Raji (cell line): Measurements from ENCODE around the gene HDAC7.

Experiments used
- POLR2A ChIP-seq: IDR thresholded peaks from 2 replicates; pipeline ENCODE4 v1.6.1; 2011; ENCODE audit warnings: low read depth, low read length, control low read depth; ENCODE audit not compliant: insufficient read depth

Gene HDAC7

DNA sequence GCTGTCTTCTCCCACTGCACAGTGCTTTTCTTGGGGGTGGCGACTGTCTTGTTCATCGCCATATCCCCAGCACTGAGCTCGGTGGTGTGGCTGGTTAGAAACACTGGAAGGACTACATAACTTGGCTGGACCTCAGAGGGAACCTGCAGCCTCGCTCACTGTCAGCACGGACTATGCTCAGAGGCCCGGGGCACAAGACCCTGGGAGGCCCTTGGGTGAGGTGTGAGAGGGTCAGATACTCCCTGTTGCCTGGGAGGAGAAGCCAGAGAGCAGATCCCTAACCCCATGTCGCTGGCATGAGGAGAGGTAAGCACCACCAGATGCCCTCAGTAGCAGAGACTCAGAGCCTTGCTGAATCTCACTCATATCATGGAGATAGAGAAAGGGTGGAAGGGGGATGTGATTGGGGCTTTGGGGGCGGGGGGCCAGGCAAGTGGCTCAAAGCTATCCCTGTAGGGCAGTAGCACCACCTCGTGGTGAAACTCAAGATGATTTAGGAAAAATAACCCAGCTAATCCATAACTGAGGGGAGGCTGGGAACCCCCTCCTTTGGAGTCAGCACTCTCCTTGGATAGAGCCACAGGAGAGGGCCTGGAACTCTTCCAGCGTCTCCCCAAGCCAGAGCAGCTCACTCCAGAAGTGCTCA lies 18.7 kb upstream of the HDAC7 start:
- no peak for TF ChIP-seq POLR2A

DNA sequence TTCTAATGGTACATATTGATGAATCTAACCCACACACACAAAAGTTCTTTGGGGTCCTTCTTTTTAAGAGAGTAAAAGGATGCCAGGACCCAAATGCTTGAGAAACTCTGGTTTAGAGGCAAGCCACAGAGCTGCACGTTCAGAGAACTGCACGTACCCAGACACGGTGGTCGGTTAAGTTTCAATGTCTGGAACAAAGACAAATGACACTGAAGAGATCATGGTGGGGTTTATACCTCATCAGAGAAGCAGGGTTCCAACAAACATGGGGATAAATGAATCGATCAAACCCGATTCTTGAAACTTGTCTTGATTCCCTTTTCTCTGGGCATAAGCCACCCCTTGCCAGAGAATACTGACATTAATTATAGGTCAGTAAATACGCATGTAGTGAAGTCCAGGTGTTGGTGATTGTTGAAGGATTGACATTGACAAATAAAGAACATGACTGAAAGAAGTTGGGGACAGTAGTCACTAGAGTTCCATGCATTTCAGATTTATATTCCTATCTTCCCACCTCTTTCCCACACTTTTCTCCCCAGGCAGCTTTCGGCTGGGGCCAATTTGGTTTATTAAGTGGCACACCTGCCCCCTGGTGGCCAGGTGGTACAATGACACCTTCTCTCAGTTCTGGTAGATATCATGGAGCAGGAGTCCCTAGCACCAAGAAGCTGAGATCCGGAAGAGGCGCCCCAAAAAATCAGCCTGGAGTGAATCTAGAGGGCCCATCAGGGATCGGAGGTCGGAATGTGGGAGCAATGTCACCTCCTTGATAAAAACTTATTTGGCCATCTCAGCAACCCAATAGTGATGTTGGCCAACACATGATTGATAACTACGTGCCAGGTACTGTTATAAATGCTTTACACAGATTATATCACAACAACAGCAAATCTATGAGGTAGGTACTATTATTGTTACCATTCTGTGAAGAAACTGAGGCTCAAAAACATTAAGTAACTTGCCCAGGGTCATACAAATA lies 17.8 kb upstream of the HDAC7 start:
- peak; percentile 37 for TF ChIP-seq POLR2A

GRCh38 chr12:47835831-47836155 lies 16.1 kb upstream of the HDAC7 start:
- TF ChIP-seq POLR2A, result no peak

- TF ChIP-seq POLR2A, result peak; percentile 80
Measured at GRCh38 chr12:47835006-47835830, 15.5 kb upstream of the HDAC7 start.

GRCh38 chr12:47834199-47834903 lies 14.6 kb upstream of the HDAC7 start:
- TF ChIP-seq POLR2A, result peak; percentile 32; the same call in 1 of the 2 replicates

GRCh38 chr12:47833591-47834012 lies 13.9 kb upstream of the HDAC7 start:
- TF ChIP-seq POLR2A, result no peak

DNA sequence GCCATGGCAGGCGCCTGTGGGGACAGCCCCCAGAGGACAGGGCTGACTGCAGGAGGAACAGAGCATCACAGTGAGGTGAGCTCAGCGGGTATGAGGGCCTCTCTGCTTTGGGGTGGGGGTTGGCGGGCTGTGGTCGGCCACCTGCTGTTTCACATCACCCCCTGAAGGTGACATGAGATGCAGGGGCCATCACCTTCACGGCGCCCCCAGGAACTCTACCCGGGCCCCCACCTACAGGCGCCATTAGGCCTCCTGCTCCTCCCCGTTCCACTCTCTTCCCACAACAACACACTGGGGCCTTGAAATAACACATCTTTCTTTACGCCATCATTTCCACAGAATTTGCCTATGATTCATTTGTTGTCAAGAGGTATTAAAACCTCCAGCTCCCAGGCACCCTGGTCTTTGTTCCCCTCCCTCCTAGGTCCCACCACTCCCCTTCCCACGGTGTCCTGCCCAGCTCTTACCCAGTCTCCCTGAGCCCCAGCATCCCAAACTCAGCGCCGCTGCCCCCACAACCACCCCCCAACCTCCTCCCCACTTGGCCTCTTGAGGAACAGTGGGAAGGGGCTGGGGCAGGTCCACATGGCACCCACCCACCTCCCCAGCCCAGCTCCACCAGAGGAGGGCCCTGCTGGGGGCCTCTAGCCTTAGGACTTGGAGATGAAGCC lies 12.7 kb upstream of the HDAC7 start:
- peak; percentile 67 for TF ChIP-seq POLR2A

DNA sequence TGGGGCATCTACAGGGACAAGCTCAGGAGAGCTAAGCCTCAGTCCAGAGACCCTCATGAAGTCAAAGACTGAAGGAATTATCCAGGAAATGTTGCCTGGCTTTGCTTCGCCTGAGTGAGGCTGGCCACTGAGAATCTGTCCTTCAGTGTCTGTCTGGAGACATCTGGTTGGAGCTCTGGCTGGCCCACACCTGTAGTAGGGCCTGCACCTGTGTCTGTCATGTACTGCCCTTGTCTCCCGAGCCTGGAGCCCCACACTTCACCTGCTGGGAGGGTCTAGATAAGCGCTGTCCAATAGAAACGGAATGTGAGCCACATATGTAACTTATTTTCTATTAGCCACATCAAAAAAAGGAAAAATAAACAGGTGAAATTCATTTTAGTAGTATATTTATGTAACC lies 9.9 kb upstream of the HDAC7 start:
- no peak for TF ChIP-seq POLR2A

DNA sequence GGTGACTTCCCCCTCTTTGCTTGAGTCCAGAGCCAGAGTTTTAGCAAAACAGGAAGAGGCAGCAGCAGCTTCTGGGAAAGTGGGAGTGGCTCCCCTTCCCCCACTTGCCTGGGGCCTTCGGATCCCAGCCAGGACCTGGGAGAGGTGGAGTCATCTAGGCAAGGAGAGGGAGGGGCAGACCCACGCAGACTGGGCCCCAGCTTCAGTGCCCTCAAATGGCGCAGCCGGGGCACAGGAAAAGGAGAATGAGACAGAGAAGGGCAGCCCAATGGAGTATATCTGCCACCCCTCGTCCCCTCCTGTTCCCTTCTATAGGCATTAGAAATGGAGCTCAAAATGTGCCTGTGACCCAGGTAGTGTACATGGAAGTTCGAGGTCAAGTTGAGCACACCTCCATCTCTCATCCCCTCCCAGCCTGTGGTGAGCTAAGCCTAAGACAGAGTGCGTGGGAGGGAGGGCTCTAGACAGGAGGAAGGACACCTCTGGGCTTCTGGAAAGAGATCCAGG lies 9.3 kb upstream of the HDAC7 start:
- no peak for TF ChIP-seq POLR2A

GRCh38 chr12:47828008-47828975 lies 8.6 kb upstream of the HDAC7 start:
- no peak for TF ChIP-seq POLR2A

DNA sequence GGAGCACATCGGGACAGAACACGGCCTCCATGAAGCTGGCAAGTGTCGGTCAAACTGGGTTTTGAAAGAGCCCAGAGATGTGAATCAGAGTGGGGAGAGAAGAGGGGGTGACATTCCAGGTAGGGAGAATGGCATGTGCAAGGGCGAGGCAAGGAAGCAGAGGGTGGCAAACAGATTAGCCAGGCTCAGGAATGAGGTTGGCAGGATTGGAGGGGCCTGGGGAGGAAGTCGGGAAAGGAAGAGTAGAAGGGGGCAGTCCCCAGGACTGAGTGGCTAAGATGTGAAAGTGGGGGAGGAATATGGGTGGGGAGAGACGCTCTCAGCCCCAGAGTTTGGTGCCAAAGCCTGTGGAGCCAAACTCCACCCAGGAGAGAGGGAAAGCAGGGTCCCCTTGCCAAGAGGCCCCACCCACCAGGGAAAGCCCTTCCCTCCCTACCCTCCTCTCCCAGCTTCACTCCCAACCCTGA lies 5.5 kb upstream of the HDAC7 start:
- TF ChIP-seq POLR2A, result no peak

- no peak for TF ChIP-seq POLR2A
Measured at GRCh38 chr12:47824635-47825034, 4.9 kb upstream of the HDAC7 start.

DNA sequence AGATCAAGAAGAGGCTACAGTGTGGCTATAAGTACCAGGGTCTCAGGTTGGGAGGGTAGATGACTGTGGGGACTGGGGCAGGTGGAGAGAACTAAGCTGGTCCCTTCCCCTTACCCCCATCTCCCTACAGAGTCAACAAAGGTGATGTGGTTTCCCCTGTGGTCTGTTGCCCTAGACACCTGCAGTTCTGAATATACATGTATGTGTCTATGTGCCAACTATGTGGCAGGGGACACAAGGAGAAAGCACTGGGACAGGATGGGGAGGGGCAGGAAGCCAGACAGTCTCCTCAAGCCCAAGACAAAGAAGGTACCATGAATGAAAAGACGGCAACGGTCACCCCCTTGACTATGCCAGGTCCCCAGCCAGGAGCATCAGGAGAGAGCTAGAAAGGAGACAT lies 4.5 kb upstream of the HDAC7 start:
- TF ChIP-seq POLR2A, result peak; percentile 63
